GM15510 (cell line): ENCODE results near the gene KCNE3.

Experiments used
- POLR2A ChIP-seq: IDR thresholded peaks from 3 replicates; pipeline ENCODE4 v1.6.1; 2011; ENCODE audit warnings: borderline replicate concordance; ENCODE audit not compliant: insufficient read length; ENCODE audit errors: extremely low read depth

KCNE3 gene

GRCh38 chr11:74462009-74462408, 5.3 kb downstream of the KCNE3 start:
- TF ChIP-seq POLR2A = no peak

GRCh38 chr11:74460481-74461154, 6.7 kb downstream of the KCNE3 start:
- TF ChIP-seq POLR2A = no peak

- TF ChIP-seq POLR2A = no peak
Measured at GRCh38 chr11:74460065-74460464, 7.3 kb downstream of the KCNE3 start.

- TF ChIP-seq POLR2A = no peak
Measured at GRCh38 chr11:74459584-74459983, 7.8 kb downstream of the KCNE3 start.

- no peak for TF ChIP-seq POLR2A
Measured at GRCh38 chr11:74457356-74457755, 10.0 kb downstream of the KCNE3 start.

GRCh38 chr11:74453373-74453975, 13.9 kb downstream of the KCNE3 start:
- TF ChIP-seq POLR2A = no peak

GRCh38 chr11:74452366-74452765, 15.0 kb downstream of the KCNE3 start:
- TF ChIP-seq POLR2A = no peak

GRCh38 chr11:74450318-74450717, 17.0 kb downstream of the KCNE3 start:
- TF ChIP-seq POLR2A = no peak

GRCh38 chr11:74449369-74449931, 17.9 kb downstream of the KCNE3 start:
- no peak for TF ChIP-seq POLR2A

- TF ChIP-seq POLR2A = no peak
Measured at GRCh38 chr11:74447720-74448119, 19.6 kb downstream of the KCNE3 start.

GRCh38 chr11:74446532-74446938, 20.8 kb downstream of the KCNE3 start:
- TF ChIP-seq POLR2A = no peak

- no peak for TF ChIP-seq POLR2A
Measured at GRCh38 chr11:74444173-74444826, 23.0 kb downstream of the KCNE3 start.

GRCh38 chr11:74443071-74443864, 24.1 kb downstream of the KCNE3 start:
- no peak for TF ChIP-seq POLR2A

- no peak for TF ChIP-seq POLR2A
Measured at GRCh38 chr11:74442636-74443035, 24.7 kb downstream of the KCNE3 start.

- no peak for TF ChIP-seq POLR2A
Measured at GRCh38 chr11:74438681-74439080, 28.7 kb downstream of the KCNE3 start.

- no peak for TF ChIP-seq POLR2A
Measured at GRCh38 chr11:74437441-74438042, 29.8 kb downstream of the KCNE3 start.
